ENCODE data around the gene RAPH1. TPM values are rescaled to one million over a fixed set of nuclear protein-coding genes. Genes with fewer than 3 reads are reported as not detected.

Gene RAPH1
- total and polyA plus RNA-seq, 9 of the 15 experiments (the other 6 are each of a cell fraction or from before 2014, with no cell fraction given) = 0.07 to 0.71 (median 0.27) TPM

DNA sequence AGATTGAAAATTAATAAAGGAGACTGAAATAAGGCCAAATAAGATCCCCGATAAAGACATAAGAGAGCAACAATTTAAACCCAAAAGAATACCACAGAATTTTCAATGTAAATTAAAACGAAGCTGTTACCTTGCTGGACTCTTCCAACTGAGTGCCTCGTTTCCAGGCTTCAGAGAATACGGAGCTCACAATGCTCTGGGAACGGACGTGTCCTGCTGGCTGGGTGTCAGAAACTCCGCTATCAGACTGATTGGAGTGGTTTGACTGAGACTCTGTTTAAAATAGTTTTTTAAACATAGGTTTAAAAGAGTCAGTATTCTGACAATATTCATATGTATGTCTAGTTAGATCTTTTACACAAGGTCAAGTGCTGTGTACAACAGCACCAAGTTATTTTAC, 90.4 kb downstream of the RAPH1 start (continued):
- TF ChIP-seq, protein P1, sequence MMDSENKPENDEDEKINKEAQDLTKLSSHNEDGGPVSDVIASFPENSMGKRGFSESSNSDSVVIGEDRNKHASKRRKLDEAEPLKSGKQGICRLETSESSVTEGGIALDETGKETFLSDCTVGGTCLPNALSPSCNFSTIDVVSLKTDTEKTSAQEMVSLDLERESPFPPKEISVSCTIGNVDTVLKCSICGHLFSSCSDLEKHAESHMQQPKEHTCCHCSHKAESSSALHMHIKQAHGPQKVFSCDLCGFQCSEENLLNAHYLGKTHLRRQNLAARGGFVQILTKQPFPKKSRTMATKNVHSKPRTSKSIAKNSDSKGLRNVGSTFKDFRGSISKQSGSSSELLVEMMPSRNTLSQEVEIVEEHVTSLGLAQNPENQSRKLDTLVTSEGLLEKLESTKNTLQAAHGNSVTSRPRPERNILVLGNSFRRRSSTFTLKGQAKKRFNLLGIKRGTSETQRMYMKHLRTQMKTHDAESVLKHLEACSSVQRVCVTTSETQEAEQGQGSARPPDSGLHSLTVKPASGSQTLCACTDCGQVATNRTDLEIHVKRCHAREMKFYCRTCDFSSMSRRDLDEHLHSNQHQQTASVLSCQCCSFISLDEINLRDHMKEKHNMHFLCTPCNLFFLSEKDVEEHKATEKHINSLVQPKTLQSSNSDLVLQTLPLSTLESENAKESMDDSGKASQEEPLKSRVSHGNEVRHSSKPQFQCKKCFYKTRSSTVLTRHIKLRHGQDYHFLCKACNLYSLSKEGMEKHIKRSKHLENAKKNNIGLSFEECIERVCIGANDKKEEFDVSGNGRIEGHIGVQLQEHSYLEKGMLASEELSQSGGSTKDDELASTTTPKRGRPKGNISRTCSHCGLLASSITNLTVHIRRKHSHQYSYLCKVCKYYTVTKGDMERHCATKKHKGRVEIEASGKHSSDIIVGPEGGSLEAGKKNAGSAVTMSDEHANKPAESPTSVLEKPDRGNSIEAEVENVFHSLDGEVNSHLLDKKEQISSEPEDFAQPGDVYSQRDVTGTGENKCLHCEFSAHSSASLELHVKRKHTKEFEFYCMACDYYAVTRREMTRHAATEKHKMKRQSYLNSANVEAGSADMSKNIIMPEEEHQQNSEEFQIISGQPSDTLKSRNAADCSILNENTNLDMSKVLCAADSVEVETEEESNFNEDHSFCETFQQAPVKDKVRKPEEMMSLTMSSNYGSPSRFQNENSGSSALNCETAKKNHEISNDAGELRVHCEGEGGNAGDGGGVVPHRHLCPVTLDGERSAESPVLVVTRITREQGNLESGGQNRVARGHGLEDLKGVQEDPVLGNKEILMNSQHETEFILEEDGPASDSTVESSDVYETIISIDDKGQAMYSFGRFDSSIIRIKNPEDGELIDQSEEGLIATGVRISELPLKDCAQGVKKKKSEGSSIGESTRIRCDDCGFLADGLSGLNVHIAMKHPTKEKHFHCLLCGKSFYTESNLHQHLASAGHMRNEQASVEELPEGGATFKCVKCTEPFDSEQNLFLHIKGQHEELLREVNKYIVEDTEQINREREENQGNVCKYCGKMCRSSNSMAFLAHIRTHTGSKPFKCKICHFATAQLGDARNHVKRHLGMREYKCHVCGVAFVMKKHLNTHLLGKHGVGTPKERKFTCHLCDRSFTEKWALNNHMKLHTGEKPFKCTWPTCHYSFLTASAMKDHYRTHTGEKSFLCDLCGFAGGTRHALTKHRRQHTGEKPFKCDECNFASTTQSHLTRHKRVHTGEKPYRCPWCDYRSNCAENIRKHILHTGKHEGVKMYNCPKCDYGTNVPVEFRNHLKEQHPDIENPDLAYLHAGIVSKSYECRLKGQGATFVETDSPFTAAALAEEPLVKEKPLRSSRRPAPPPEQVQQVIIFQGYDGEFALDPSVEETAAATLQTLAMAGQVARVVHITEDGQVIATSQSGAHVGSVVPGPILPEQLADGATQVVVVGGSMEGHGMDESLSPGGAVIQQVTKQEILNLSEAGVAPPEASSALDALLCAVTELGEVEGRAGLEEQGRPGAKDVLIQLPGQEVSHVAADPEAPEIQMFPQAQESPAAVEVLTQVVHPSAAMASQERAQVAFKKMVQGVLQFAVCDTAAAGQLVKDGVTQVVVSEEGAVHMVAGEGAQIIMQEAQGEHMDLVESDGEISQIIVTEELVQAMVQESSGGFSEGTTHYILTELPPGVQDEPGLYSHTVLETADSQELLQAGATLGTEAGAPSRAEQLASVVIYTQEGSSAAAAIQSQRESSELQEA (IDR thresholded peaks at IDR 0.05; ENCODE audit: low read depth) = no peak
- TF ChIP-seq LARP7 (IDR thresholded peaks at IDR 0.05) = no peak
- TF ChIP-seq ZSCAN29 (IDR thresholded peaks at IDR 0.05) = no peak
- TF ChIP-seq MAZ (CRISPR knock-in tag; conservative IDR thresholded peaks at IDR 0.05 in 1 of 2, IDR thresholded peaks at IDR 0.05 in 1 of 2) = no peak
- no peak for TF ChIP-seq RBM22 (IDR thresholded peaks at IDR 0.05; ENCODE audit: low read depth, low read length, poor library complexity, severe bottlenecking)
- TF ChIP-seq ZNF146 (CRISPR knock-in tag; IDR thresholded peaks at IDR 0.05; ENCODE audit: unreplicated experiment) = no peak
- no peak for TF ChIP-seq E2F1 (CRISPR knock-in tag; IDR thresholded peaks at IDR 0.05)

Data from K562 (cell line).